ENCODE results near the gene DEFB114.

- TF ChIP-seq, protein P1, sequence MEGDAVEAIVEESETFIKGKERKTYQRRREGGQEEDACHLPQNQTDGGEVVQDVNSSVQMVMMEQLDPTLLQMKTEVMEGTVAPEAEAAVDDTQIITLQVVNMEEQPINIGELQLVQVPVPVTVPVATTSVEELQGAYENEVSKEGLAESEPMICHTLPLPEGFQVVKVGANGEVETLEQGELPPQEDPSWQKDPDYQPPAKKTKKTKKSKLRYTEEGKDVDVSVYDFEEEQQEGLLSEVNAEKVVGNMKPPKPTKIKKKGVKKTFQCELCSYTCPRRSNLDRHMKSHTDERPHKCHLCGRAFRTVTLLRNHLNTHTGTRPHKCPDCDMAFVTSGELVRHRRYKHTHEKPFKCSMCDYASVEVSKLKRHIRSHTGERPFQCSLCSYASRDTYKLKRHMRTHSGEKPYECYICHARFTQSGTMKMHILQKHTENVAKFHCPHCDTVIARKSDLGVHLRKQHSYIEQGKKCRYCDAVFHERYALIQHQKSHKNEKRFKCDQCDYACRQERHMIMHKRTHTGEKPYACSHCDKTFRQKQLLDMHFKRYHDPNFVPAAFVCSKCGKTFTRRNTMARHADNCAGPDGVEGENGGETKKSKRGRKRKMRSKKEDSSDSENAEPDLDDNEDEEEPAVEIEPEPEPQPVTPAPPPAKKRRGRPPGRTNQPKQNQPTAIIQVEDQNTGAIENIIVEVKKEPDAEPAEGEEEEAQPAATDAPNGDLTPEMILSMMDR (IDR thresholded peaks at IDR 0.05; ENCODE audit: insufficient read depth, low read depth, low read length): no peak
- TF ChIP-seq EZH2 (IDR thresholded peaks at IDR 0.05; ENCODE audit: insufficient read depth, low read length): no peak
These were observed 39.2 kb upstream of the DEFB114 start for GRCh38 chr6:50003139-50003538.
